ENCODE data around the gene PITX2. TPM values are rescaled to one million over a fixed set of nuclear protein-coding genes. Genes with fewer than 3 reads are reported as not detected.

The PITX2 gene
- total RNA-seq, 4 donors from 2014 or later = 3.5 to 31.3 (median 18.2) TPM

GRCh38 chr4:110617075-110617640, 5.7 kb downstream of the PITX2 start:
- Histone ChIP-seq H3K4me1 (peaks cover 0 to 61% (median 0%) of the 10 kb centered on the region in 3 donors), H3K4me3 (no peak overlapping the region), H3K9me3 (no peaks in the 10 kb centered on the region), H3K27ac (peak overlapping the region in 2 of 4 donors; percentile 83 to 86), H3K27me3 (peaks cover 94% of the 10 kb centered on the region), H3K36me3 (no peaks in the 10 kb centered on the region)
- 27 to 31% methylated on average over 2 of the region's 2 CpGs for WGBS, 2 donors (ENCODE audit: low coverage in 1 of 2)
- TF ChIP-seq CTCF (IDR thresholded peaks at IDR 0.05) = no peak
- TF ChIP-seq POLR2AphosphoS5 (IDR thresholded peaks at IDR 0.05) = no peak
- TF ChIP-seq POLR2A (IDR thresholded peaks at IDR 0.05) = no peak
- no peak for TF ChIP-seq EP300 (IDR thresholded peaks at IDR 0.05)
- ATAC-seq = no peak

GRCh38 chr4:110616238-110617074, 6.4 kb downstream of the PITX2 start:
- H3K27ac ChIP-seq = peak overlapping the region in 2 of 4 donors; percentile 48 to 86
- no peak for ATAC-seq
- peaks cover 94% of the 10 kb centered on the region for H3K27me3 ChIP-seq
- H3K4me3 ChIP-seq = no peak overlapping the region
- H3K36me3 ChIP-seq = no peaks in the 10 kb centered on the region
- H3K9me3 ChIP-seq = no peaks in the 10 kb centered on the region
- TF ChIP-seq POLR2A (IDR thresholded peaks at IDR 0.05) = no peak
- 32 to 33% methylated on average over 12 to 16 of the region's 17 CpGs for WGBS, 2 donors (ENCODE audit: low coverage in 1 of 2)
- peaks cover 0 to 59% (median 0%) of the 10 kb centered on the region in 3 donors for H3K4me1 ChIP-seq

- 31 to 84% methylated on average over 11 to 26 of the region's 38 CpGs for WGBS, 2 donors (ENCODE audit: low coverage in 1 of 2)
- H3K27ac ChIP-seq = peak overlapping the region in 2 of 4 donors; percentile 48 to 86
- peaks cover 94% of the 10 kb centered on the region for H3K27me3 ChIP-seq
- ATAC-seq = no peak
- no peaks in the 10 kb centered on the region for H3K36me3 ChIP-seq
- TF ChIP-seq EP300 (IDR thresholded peaks at IDR 0.05) (no peak), CTCF (IDR thresholded peaks at IDR 0.05) (no peak), POLR2A (IDR thresholded peaks at IDR 0.05) (no peak), POLR2AphosphoS5 (IDR thresholded peaks at IDR 0.05) (no peak)
- peaks cover 0 to 55% (median 0%) of the 10 kb centered on the region in 3 donors for H3K4me1 ChIP-seq
- H3K9me3 ChIP-seq = no peaks in the 10 kb centered on the region
- H3K4me3 ChIP-seq = no peak overlapping the region
Observed at GRCh38 chr4:110615353-110616237, 7.3 kb downstream of the PITX2 start.

- 8 to 76% methylated on average over 5 to 9 of the region's 19 CpGs for WGBS, 2 donors (ENCODE audit: low coverage in 1 of 2)
- TF ChIP-seq POLR2A (IDR thresholded peaks at IDR 0.05) = no peak
- no peak for TF ChIP-seq CTCF (IDR thresholded peaks at IDR 0.05)
- TF ChIP-seq POLR2AphosphoS5 (IDR thresholded peaks at IDR 0.05) = no peak
- no peak for TF ChIP-seq EP300 (IDR thresholded peaks at IDR 0.05)
- no peak for ATAC-seq
- Histone ChIP-seq H3K9me3 (no peaks in the 10 kb centered on the region), H3K27ac (no peak overlapping the region), H3K4me1 (peaks cover 0 to 48% (median 0%) of the 10 kb centered on the region in 3 donors), H3K27me3 (peaks cover 94% of the 10 kb centered on the region), H3K4me3 (no peak overlapping the region), H3K36me3 (no peaks in the 10 kb centered on the region)
Observed at GRCh38 chr4:110614976-110615352, 7.9 kb downstream of the PITX2 start.
